Fibroblast of skin of right quadriceps (primary cell): ENCODE measurements around the gene MYL6.
"Not testable (repeated sequence)": the region's sequence is repeated elsewhere in the genome, so short reads cannot be mapped to it uniquely, and the experiment has no call there.

Source experiments
- DNase-seq: peaks from one replicate; pipeline ENCODE4 v3.0.0-alpha.2; 2013

MYL6 gene

DNA sequence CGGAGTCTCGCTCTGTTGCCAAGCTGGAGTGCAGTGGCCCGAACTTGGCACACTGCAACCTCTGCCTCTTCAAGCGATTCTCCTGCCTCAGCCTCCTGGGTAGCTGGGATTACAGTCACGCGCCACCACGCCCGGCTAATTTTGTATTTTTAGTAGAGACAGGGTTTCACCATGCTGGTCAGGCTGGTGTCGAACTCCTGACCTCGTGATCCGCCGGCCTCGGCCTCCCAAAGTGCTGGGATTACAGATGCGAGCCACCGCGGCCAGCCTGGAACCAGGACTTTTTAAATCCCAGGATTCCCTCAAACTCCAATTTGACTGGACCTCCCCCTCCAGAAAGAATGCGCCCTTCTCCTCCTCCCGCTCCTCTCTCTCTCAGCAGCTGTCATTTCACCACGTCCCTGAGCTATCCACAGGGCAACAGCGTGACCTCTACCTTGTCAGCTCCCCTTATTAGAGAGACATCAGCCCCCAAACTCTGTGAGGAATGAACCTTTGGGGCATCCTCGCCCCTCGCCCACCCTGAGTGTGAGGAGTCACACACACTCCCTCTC lies 28.1 kb upstream of the MYL6 start:
- no peak for DNase-seq

GRCh38 chr12:56130876-56131275 lies 27.3 kb upstream of the MYL6 start:
- DNase-seq, result no peak

- DNase-seq, result no peak
These were observed 23.3 kb upstream of the MYL6 start for GRCh38 chr12:56134897-56135296.

- no peak for DNase-seq
These were observed 20.1 kb upstream of the MYL6 start for GRCh38 chr12:56137853-56138571.

DNA sequence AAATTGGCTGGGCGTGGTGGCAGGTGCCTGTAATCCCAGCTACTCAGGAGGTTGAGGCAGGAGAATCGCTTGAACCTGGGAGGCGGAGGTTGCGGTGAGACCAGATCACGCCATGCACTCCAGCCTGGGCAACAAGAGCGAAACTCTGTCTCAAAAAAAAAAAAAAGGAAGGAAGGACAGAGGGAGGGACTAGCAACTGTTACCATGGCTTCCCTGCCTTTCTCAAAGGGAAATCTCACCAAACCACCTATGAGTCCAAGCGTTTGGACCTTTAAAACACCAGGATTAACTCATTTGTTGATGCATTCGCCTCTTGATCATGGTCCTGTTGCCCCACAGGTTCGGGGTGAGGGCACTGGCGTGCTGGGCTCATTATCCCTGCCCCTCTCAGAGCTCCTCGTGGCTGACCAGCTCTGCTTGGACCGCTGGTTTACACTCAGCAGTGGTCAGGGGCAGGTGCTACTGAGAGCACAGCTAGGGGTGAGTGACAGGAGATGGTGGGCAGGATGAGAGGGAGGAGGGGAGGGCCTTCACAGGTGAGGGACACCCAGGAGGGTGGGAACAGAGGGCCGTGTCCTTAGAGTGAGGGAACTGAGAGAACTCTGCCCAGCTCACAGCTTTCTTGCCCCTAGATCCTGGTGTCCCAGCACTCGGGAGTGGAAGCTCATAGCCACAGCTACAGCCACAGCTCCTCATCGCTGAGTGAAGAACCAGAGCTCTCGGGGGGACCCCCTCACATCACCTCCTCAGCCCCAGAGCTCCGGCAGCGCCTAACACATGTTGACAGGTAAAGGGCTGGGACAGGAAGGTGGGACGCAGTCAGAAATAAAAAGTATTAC lies 16.0 kb upstream of the MYL6 start:
- no peak for DNase-seq

DNA sequence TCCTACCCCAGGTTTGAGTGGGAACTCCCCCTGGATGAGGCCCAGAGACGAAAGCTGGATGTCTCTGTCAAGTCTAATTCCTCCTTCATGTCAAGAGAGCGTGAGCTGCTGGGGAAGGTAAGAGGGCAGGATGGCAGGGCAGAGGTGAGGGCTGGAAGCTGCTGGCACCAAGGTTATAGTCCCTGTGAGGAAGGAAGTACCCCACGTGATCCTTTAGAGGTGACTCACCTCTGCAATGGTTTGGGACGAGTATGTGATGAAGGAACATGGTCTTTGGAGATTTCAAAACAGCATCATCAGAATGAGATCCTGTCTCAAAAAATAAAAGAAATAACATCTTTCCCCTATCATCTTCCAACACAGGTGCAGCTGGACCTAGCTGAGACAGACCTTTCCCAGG lies 14.9 kb upstream of the MYL6 start:
- no peak for DNase-seq

DNA sequence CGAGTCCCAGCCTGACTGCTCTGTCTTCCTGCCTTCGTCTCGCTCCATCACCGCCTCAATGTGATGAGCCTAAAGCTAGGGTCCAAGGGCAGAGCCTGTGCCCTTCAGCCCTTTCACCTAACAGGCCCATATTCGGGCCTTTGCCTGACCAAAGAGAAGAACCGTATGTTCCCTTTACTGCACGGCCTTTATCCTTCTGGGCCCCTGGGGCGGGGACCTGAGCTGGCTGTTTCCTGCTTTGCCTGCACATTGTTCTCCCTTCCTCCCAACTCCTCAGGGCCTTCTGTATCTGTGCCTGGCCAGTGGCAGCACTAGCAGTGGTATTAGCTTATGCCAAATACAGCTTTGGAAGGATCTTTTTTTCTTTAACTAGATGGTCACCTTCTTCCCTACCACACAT lies 14.3 kb upstream of the MYL6 start:
- no peak for DNase-seq

GRCh38 chr12:56145217-56145616 lies 12.9 kb upstream of the MYL6 start:
- DNase-seq, result no peak

GRCh38 chr12:56146492-56147460 lies 11.4 kb upstream of the MYL6 start:
- DNase-seq, result no peak

- no peak for DNase-seq
These were observed 7.6 kb upstream of the MYL6 start for GRCh38 chr12:56150563-56150962.

GRCh38 chr12:56151672-56152131 lies 6.5 kb upstream of the MYL6 start:
- no peak for DNase-seq

GRCh38 chr12:56152132-56152755 lies 5.9 kb upstream of the MYL6 start, which contains the start of gene MYL6B:
Gene MYL6B (plus strand): TSS chr12:56152587. CDS start chr12:56153919, 1,332 bp downstream.
- DNase-seq, result peak; percentile 90

DNA sequence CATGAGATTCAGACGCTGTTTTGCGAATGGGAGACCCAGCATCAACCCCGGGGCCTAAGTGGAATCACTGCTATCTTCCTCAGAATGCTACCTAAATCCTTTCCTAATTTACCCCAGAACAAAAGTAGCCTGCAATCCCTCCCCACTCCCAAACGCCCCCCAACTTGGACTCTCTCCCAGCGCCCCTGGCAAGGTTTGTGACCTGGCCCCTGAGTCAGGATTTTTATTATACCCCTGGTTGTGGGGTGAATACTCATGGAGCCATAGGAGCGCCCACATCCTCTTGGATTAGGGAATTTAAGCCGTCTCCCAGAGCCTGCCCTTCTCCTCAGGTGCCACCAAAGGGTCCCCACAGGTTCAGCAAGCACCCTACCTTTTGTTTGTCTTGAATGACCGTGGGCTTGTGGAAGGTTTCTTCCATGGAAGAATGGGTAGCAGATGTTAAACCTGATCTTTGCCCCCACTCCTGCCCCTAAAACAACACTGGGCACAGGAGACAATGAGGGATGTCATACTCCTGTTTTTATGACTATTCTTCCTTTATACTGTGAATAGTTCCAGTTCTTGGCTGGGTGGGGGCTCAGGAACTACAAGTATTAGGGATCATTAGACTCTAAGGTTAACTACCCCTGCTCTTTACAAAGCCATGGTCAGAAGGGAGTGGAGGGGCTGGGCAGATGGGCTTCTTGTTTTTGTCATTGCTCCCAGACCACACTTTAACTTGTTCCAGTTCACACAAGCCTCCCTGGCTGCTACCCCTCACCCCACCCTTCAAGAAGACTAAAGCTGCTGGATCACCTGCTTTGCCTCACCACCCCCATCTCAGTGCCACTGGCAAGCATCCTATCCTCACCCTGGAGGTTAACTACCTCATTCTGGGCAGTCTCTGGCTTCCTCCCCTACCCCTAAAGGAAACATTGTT lies 5.1 kb upstream of the MYL6 start:
- no peak for DNase-seq

GRCh38 chr12:56153678-56154065 lies 4.5 kb upstream of the MYL6 start:
- DNase-seq, result no peak

DNA sequence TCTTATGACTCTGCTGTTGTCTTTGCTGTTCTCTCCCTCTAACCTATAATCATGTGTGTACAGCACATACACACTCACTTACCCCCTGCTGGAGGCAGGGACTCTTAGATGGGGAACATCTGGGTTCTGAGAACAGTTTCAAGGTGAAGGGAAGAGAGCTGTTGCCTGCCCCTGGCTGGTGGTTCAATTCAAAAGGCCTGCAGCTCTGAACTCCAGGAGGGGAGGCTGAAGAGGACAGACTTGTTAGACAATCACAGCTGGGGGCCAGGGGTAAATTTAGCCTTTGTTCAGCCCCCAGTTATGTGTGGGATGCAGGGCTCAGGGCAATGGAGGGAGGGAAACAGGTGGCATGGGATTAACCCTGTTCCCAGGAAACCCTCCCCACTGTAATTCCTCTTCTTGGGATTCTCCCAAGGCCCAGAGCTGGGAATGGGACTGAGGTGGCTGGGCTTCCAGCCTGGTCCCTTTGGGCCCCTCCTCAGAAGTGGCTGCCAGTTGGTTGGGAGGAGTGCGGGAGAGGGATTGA lies 3.9 kb upstream of the MYL6 start:
- no peak for DNase-seq

DNA sequence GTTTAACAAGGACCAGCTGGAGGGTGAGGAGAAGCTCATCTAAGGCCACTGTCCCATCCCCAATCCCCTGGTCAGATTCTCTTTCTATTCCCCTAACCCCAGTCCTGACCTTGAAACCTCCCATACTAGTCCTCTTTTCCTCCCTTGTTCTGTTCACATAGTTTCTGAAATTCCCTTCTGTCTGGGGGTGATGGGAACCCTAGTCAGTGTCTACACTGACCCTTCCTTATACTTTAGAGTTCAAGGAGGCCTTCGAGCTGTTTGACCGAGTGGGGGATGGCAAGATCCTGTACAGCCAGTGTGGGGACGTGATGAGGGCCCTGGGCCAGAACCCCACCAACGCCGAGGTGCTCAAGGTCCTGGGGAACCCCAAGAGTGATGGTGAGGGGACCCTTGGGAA lies 3.3 kb upstream of the MYL6 start:
- DNase-seq, result no peak

- no peak for DNase-seq
These were observed 2.8 kb upstream of the MYL6 start for GRCh38 chr12:56155256-56155845.

DNA sequence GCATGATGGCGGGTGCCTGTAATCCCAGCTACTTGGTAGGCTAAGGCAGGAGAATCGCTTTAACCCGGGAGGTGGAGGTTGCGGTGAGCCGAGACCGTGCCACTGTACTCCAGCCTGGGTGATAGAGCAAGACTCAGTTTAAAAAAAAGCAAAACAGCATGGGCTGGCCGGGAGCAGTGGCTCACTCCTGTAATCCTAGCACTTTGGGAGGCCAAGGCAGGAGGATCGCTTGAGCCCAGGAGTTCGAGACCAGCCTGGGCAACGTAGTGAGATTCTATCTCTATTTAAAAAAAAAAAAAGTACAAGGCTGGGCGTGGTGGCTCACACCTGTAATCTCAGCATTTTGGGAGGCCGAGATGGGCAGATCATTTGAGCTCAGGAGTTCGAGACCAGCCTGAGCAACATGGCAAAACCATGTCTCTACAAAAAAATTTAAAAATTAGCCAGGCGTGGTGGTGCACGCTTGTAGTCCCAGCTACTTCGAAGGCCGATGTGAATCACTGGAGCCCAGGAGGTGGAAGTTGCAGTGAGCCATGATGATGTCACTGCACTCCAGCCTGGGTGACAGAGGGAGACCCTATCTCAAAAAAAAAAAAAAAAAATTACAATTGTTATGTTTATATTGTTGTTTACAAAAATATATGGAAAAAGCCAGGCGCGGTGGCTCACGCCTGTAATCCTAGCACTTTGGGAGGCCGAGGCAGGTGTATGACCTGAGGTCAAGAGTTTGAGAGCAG lies 1.5 kb upstream of the MYL6 start:
- not testable (repeated sequence) for DNase-seq

GRCh38 chr12:56157201-56158028 lies 744 bp upstream of the MYL6 start:
- DNase-seq, result peak; percentile 91
